DOHH2 (cell line): ENCODE results near the gene PRKN.

ENCODE experiments used
- EZH2phosphoT487 ChIP-seq: fragments of 200-600 bp; sonication (generic); IDR thresholded peaks from 2 replicates; pipeline ENCODE4 v1.6.1; 2017; ENCODE audit warnings: borderline replicate concordance, mild to moderate bottlenecking, antibody characterized with exemption, low read length, moderate library complexity, mixed read lengths
- TF ChIP-seq, protein P1 (sequence below): fragments of 200-600 bp; sonication (generic); IDR thresholded peaks from one replicate; pipeline ENCODE4 v1.5.1; 2014; ENCODE audit warnings: antibody characterized with exemption, mild to moderate bottlenecking, low read depth, low read length; ENCODE audit not compliant: poor library complexity, severe bottlenecking

DNA sequence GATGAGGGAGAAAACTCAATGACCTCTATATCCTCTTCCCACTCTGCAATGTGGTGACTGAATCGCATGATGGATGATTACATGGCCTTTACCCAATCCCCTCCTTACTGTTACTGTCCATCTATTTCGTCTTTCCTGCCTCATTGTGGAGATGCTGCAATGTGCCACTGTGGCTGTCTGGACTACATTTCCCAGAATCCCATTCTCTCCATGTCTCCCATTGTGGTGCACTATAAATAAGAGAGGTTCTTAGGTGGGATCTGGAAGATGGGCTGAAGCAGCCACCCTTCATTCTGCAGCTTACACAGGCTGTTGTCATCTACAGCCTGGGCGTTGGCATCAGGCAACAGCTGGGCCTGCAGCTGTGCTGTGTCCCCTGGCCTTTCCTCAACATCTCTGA lies 233.6 kb downstream of the PRKN start:
- TF ChIP-seq, protein P1, sequence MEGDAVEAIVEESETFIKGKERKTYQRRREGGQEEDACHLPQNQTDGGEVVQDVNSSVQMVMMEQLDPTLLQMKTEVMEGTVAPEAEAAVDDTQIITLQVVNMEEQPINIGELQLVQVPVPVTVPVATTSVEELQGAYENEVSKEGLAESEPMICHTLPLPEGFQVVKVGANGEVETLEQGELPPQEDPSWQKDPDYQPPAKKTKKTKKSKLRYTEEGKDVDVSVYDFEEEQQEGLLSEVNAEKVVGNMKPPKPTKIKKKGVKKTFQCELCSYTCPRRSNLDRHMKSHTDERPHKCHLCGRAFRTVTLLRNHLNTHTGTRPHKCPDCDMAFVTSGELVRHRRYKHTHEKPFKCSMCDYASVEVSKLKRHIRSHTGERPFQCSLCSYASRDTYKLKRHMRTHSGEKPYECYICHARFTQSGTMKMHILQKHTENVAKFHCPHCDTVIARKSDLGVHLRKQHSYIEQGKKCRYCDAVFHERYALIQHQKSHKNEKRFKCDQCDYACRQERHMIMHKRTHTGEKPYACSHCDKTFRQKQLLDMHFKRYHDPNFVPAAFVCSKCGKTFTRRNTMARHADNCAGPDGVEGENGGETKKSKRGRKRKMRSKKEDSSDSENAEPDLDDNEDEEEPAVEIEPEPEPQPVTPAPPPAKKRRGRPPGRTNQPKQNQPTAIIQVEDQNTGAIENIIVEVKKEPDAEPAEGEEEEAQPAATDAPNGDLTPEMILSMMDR = no peak
- TF ChIP-seq EZH2phosphoT487 = no peak
